ENCODE data around the gene FAM193B.

DNA sequence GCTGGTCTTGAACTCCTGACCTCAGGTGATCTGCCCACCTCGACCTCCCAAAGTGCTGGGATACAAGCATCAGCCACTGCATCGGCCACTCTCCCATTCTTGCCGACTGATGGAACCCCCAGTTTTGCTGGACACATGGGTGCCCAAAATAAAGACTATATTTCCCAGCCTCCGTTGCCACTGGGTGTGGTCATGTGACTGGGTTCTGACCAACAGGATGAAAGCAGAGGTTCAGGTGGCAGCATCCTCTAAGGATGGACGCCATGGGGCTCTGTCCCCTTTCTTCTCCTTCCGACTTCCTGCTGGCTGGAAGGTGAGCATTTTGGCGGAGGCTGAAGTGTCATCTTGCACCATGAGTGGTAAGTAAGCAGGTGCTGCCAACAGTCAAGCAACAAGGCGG lies 67.2 kb downstream of the FAM193B start:
- TF ChIP-seq, protein P1, sequence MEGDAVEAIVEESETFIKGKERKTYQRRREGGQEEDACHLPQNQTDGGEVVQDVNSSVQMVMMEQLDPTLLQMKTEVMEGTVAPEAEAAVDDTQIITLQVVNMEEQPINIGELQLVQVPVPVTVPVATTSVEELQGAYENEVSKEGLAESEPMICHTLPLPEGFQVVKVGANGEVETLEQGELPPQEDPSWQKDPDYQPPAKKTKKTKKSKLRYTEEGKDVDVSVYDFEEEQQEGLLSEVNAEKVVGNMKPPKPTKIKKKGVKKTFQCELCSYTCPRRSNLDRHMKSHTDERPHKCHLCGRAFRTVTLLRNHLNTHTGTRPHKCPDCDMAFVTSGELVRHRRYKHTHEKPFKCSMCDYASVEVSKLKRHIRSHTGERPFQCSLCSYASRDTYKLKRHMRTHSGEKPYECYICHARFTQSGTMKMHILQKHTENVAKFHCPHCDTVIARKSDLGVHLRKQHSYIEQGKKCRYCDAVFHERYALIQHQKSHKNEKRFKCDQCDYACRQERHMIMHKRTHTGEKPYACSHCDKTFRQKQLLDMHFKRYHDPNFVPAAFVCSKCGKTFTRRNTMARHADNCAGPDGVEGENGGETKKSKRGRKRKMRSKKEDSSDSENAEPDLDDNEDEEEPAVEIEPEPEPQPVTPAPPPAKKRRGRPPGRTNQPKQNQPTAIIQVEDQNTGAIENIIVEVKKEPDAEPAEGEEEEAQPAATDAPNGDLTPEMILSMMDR (IDR thresholded peaks at IDR 0.05; ENCODE audit: insufficient read depth, low read length): no peak
- no peak for TF ChIP-seq SPI1 (IDR thresholded peaks at IDR 0.05; ENCODE audit: borderline replicate concordance, low read depth)
- no peak for TF ChIP-seq POLR2AphosphoS5 (IDR thresholded peaks at IDR 0.05; ENCODE audit: low read depth)
- TF ChIP-seq, protein P2, sequence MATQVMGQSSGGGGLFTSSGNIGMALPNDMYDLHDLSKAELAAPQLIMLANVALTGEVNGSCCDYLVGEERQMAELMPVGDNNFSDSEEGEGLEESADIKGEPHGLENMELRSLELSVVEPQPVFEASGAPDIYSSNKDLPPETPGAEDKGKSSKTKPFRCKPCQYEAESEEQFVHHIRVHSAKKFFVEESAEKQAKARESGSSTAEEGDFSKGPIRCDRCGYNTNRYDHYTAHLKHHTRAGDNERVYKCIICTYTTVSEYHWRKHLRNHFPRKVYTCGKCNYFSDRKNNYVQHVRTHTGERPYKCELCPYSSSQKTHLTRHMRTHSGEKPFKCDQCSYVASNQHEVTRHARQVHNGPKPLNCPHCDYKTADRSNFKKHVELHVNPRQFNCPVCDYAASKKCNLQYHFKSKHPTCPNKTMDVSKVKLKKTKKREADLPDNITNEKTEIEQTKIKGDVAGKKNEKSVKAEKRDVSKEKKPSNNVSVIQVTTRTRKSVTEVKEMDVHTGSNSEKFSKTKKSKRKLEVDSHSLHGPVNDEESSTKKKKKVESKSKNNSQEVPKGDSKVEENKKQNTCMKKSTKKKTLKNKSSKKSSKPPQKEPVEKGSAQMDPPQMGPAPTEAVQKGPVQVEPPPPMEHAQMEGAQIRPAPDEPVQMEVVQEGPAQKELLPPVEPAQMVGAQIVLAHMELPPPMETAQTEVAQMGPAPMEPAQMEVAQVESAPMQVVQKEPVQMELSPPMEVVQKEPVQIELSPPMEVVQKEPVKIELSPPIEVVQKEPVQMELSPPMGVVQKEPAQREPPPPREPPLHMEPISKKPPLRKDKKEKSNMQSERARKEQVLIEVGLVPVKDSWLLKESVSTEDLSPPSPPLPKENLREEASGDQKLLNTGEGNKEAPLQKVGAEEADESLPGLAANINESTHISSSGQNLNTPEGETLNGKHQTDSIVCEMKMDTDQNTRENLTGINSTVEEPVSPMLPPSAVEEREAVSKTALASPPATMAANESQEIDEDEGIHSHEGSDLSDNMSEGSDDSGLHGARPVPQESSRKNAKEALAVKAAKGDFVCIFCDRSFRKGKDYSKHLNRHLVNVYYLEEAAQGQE (IDR thresholded peaks at IDR 0.05; ENCODE audit: insufficient replicate concordance, low read depth): no peak

Data from HL-60 (cell line).